GM12864 (cell line): ENCODE data around the gene HSPB6.

Experiments used
- DNase-seq: peaks from one replicate; pipeline ENCODE4 v3.0.0-alpha.2; 2011; ENCODE audit warnings: low read depth
- H3K4me3 ChIP-seq: 2 replicates; pipeline ENCODE4 v1.5.1; 2011; ENCODE audit warnings: mild to moderate bottlenecking, low read depth, low read length, control low read depth
- TF ChIP-seq, protein P1 (sequence below): IDR thresholded peaks from 2 replicates; pipeline ENCODE4 v1.5.1; 2011; ENCODE audit warnings: low read depth, mild to moderate bottlenecking, moderate library complexity, low read length, control low read depth, inconsistent platforms; ENCODE audit errors: missing control alignments

The HSPB6 gene

DNA sequence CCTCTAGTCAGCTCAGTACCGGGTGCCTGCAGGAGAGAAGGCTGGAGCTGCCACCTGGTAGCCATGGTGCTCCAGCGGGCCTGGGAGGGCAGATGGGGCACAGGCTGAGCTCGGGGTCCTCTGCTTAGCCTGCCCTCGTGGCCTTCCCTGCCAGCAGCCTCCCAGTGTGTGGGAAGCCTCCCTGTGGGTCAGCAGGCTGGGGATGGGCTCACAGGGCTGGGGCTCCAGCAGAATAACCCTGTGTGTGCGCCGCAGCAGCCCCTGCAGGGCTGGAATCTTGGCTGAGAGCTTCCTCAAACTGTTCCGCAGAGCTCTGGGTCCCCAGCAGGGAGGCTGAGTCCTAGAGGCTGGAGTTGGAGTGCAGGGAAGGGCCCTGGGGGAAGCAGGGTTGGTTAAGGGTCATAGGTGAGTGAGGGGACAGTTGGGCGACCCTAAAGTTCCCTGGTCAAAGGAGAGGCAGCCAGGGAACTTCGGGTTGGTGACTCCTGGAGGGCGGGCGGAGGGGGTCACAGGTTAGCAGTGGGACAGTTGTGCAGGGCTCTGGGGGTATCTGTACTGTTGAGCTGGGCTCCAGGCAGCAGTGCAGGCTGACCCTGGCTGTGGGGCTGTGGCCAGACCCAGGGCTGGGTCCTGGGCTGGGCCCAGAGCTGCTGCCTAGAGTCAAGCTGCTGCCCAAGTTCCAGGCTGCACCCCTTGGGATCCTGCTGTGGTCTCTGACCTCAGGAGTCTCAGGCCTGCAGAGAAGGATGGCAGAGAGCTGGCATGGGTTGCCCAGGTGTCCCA is 32.6 kb upstream of the HSPB6 start:
- DNase-seq, result no peak
- TF ChIP-seq, protein P1, sequence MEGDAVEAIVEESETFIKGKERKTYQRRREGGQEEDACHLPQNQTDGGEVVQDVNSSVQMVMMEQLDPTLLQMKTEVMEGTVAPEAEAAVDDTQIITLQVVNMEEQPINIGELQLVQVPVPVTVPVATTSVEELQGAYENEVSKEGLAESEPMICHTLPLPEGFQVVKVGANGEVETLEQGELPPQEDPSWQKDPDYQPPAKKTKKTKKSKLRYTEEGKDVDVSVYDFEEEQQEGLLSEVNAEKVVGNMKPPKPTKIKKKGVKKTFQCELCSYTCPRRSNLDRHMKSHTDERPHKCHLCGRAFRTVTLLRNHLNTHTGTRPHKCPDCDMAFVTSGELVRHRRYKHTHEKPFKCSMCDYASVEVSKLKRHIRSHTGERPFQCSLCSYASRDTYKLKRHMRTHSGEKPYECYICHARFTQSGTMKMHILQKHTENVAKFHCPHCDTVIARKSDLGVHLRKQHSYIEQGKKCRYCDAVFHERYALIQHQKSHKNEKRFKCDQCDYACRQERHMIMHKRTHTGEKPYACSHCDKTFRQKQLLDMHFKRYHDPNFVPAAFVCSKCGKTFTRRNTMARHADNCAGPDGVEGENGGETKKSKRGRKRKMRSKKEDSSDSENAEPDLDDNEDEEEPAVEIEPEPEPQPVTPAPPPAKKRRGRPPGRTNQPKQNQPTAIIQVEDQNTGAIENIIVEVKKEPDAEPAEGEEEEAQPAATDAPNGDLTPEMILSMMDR, result no peak
- no peak overlapping the region for H3K4me3 ChIP-seq

GRCh38 chr19:35788205-35788960 is 31.6 kb upstream of the HSPB6 start:
- TF ChIP-seq, protein P1, result no peak
- no peak for DNase-seq
- no peak overlapping the region for H3K4me3 ChIP-seq

GRCh38 chr19:35787227-35787799 is 30.5 kb upstream of the HSPB6 start:
- TF ChIP-seq, protein P1, result no peak
- no peak overlapping the region for H3K4me3 ChIP-seq
- no peak for DNase-seq

DNA sequence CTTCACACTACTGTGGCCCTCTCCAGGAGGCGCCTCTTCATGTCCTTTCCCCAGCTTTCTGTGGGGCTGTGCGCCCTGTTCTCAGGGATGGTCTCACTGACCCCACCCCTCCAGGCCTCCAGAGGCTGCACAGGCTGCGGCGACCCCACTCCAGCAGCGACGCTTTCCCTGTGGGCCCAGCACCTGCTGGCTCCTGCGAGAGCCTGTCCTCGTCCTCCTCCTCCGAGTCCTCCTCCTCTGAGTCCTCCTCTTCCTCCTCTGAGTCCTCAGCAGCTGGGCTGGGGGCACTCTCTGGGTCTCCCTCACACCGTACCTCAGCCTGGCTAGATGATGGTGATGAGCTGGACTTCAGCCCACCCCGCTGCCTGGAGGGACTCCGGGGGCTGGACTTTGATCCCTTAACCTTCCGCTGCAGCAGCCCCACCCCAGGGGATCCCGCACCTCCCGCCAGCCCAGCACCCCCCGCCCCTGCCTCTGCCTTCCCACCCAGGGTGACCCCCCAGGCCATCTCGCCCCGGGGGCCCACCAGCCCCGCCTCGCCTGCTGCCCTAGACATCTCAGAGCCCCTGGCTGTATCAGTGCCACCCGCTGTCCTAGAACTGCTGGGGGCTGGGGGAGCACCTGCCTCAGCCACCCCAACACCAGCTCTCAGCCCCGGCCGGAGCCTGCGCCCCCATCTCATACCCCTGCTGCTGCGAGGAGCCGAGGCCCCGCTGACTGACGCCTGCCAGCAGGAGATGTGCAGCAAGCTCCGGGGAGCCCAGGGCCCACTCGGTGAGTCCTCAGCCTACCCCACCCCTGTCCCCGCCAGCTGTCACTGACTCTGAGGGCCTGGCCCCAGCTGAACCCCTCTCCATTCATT is 29.7 kb upstream of the HSPB6 start:
- no peak overlapping the region for H3K4me3 ChIP-seq
- DNase-seq, result no peak
- TF ChIP-seq, protein P1, result no peak

GRCh38 chr19:35785339-35785627 is 28.5 kb upstream of the HSPB6 start:
- DNase-seq, result no peak
- TF ChIP-seq, protein P1, result no peak
- H3K4me3 ChIP-seq, result no peak overlapping the region

GRCh38 chr19:35784503-35785338 is 27.9 kb upstream of the HSPB6 start:
- DNase-seq, result no peak
- H3K4me3 ChIP-seq, result no peak overlapping the region
- TF ChIP-seq, protein P1, result no peak
